Activated naive CD4-positive, alpha-beta T cell treated with Interleukin-2 at 50 U/mL for 16 hours (primary cell): ENCODE data around the gene EVI5L.

Experiments used
- DNase-seq: peaks from one replicate; pipeline ENCODE4 v3.0.0-alpha.2; 2020

The EVI5L gene

GRCh38 chr19:7903244-7904073 is 73.4 kb downstream of the EVI5L start, which contains the start of gene MAP2K7:
Gene MAP2K7, plus strand, starts transcription at chr19:7903877. Its CDS starts 68 bp downstream, at chr19:7903945.
- DNase-seq, result peak; percentile 100

GRCh38 chr19:7904074-7905020 is 74.3 kb downstream of the EVI5L start:
- peak; percentile 64 for DNase-seq

- no peak for DNase-seq
Observed at GRCh38 chr19:7905268-7905667, 75.2 kb downstream of the EVI5L start.

GRCh38 chr19:7905859-7906258 is 75.8 kb downstream of the EVI5L start:
- no peak for DNase-seq

GRCh38 chr19:7907122-7907521 is 77.1 kb downstream of the EVI5L start:
- DNase-seq, result no peak

GRCh38 chr19:7907544-7907943 is 77.5 kb downstream of the EVI5L start:
- no peak for DNase-seq

GRCh38 chr19:7908078-7908699 is 78.2 kb downstream of the EVI5L start:
- no peak for DNase-seq

- no peak for DNase-seq
Observed at GRCh38 chr19:7908742-7909461, 78.9 kb downstream of the EVI5L start.

GRCh38 chr19:7909471-7910067 is 79.6 kb downstream of the EVI5L start:
- DNase-seq, result no peak

- DNase-seq, result no peak
Observed at GRCh38 chr19:7910321-7911161, 80.5 kb downstream of the EVI5L start.

- no peak for DNase-seq
Observed at GRCh38 chr19:7911508-7912143, 81.6 kb downstream of the EVI5L start.

- no peak for DNase-seq
Observed at GRCh38 chr19:7912144-7912696, 82.2 kb downstream of the EVI5L start.

- DNase-seq, result no peak
Observed at GRCh38 chr19:7912697-7913564, 82.9 kb downstream of the EVI5L start.

GRCh38 chr19:7913652-7914051 is 83.6 kb downstream of the EVI5L start:
- DNase-seq, result no peak

- no peak for DNase-seq
Observed at GRCh38 chr19:7914099-7914498, 84.1 kb downstream of the EVI5L start.
